ENCODE results near the gene HMX1.

DNA sequence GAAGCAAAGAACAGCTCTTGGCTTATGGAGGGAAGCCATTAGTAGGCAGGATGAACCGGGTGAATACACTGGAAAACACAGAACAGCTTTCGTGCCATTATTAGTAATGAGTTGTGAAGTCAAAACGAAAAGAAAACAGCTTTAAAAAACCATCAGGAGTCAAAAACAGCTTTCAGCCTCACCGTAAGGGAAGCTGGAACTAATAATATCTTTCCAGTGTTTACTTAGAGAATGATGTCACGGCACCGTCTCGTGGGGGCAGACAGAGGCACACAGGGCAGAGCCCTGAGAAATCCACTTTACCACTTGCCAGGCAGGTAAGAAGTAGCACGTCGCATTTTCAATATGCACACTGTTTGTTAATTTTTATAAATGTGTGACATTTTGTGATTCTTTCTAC lies 37.9 kb upstream of the HMX1 start:
- TF ChIP-seq, protein P1, sequence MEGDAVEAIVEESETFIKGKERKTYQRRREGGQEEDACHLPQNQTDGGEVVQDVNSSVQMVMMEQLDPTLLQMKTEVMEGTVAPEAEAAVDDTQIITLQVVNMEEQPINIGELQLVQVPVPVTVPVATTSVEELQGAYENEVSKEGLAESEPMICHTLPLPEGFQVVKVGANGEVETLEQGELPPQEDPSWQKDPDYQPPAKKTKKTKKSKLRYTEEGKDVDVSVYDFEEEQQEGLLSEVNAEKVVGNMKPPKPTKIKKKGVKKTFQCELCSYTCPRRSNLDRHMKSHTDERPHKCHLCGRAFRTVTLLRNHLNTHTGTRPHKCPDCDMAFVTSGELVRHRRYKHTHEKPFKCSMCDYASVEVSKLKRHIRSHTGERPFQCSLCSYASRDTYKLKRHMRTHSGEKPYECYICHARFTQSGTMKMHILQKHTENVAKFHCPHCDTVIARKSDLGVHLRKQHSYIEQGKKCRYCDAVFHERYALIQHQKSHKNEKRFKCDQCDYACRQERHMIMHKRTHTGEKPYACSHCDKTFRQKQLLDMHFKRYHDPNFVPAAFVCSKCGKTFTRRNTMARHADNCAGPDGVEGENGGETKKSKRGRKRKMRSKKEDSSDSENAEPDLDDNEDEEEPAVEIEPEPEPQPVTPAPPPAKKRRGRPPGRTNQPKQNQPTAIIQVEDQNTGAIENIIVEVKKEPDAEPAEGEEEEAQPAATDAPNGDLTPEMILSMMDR (IDR thresholded peaks at IDR 0.05; ENCODE audit: poor library complexity), result no peak
- no peak for TF ChIP-seq EZH2 (IDR thresholded peaks at IDR 0.05; ENCODE audit: borderline replicate concordance)

Measured in hepatocyte (in vitro differentiated cells).